K562 (cell line): ENCODE data around the gene DRC3. TPM values are rescaled to one million over a fixed set of nuclear protein-coding genes. Genes with fewer than 3 reads are reported as not detected.

ENCODE experiments used
- ATAC-seq: fragments of 200-7000 bp; cut with Tn5 transposase; 3 replicates; pipeline ENCODE4 v1.9.1; 2020; ENCODE audit warnings: moderate library complexity
- BruUV-seq: library from RNA; stranded (reverse); fragments of 400-500 nt; replicated peaks from 2 replicates; lab custom pipeline; 2021; lab: Mats Ljungman, UMichigan
- CTCF ChIA-PET: fragments of 300-600 bp; formaldehyde crosslinking; extraction: SDS; loops from one replicate; lab custom pipeline; 2021; ENCODE audit warnings: low intra/inter-chr PET ratio; lab: Yijun Ruan, JAX
- POLR2A ChIA-PET: fragments of 300-600, 350-650 bp; sonication (Branson Sonifier 250); formaldehyde crosslinking; extraction: SDS; loops from one replicate; lab custom pipeline; 2021; ENCODE audit warnings: antibody characterized with exemption, inconsistent platforms; lab: Yijun Ruan, JAX
- DNase-seq, 4 experiments: peaks; one replicate each; pipeline versions ENCODE4 v3.0.0 to v3.0.0-alpha.2; 2011 to 2018; ENCODE audit warnings: low spot score in 3 of 4, mixed read lengths in 3 of 4; ENCODE audit errors: extremely low read depth in 1 of 4
- FAIRE-seq: peaks from 2 replicates; lab custom pipeline; 2011; peaks lifted over from hg19 to GRCh38; lab: Jason Lieb, UNC
- H2AFZ ChIP-seq: 2 replicates; pipeline ENCODE4 v1.6.0; 2011; ENCODE audit warnings: low read depth, low read length, control low read depth, inconsistent platforms
- H3K27ac ChIP-seq: fragments of 200-600 bp; 3 replicates; pipeline ENCODE4 v1.8.0; 2011; ENCODE audit warnings: low read depth, mild to moderate bottlenecking, control low read depth, inconsistent platforms, low read length, moderate library complexity, mixed read lengths; ENCODE audit errors: extremely low read depth
- H3K27me3 ChIP-seq, 2 experiments: fragments of 300-600 bp in 1 of 2; 2 replicates in 1 of 2; 3 replicates in 1 of 2; pipeline versions ENCODE4 v1.6.0 to v1.8.0; 2011; ENCODE audit warnings: inconsistent platforms in 2 of 2, low read length in 2 of 2, mild to moderate bottlenecking in 1 of 2, mixed read lengths in 1 of 2, moderate library complexity in 1 of 2; ENCODE audit not compliant: control insufficient read depth in 2 of 2, insufficient read depth in 2 of 2
- H3K36me3 ChIP-seq: fragments of 300-600 bp; 3 replicates; pipeline ENCODE4 v1.8.0; 2011; ENCODE audit warnings: mild to moderate bottlenecking, low read length, inconsistent platforms; ENCODE audit not compliant: control insufficient read depth, insufficient read depth
- H3K4me1 ChIP-seq, 2 experiments: fragments of 200-600 bp in 1 of 2; replicated peaks in 1 of 2; 2 replicates in 1 of 2; 3 replicates in 1 of 2; pipeline versions ENCODE4 v1.5.1 to v1.8.0; 2011; ENCODE audit warnings: inconsistent platforms in 2 of 2, low read length in 2 of 2, mild to moderate bottlenecking in 1 of 2, mixed read lengths in 1 of 2, moderate library complexity in 1 of 2; ENCODE audit not compliant: control insufficient read depth in 2 of 2, insufficient read depth in 2 of 2
- H3K4me2 ChIP-seq: 2 replicates; pipeline ENCODE4 v1.6.1; 2011; ENCODE audit warnings: low read length, control low read depth, inconsistent platforms, mixed read lengths; ENCODE audit not compliant: insufficient read depth
- H3K4me3 ChIP-seq: fragments of 200-600 bp; sonication (generic), shearing (Covaris generic); 2 replicates; pipeline ENCODE4 v1.5.1; 2016; ENCODE audit warnings: control low read depth, inconsistent platforms
- H3K79me2 ChIP-seq: fragments of 200-600 bp; 3 replicates; pipeline ENCODE4 v1.8.0; 2011; ENCODE audit warnings: low read length, inconsistent platforms; ENCODE audit not compliant: control insufficient read depth, insufficient read depth
- H3K9ac ChIP-seq, 2 experiments: 2 replicates each; pipeline versions ENCODE4 v1.6.0 to v1.6.1; 2011; ENCODE audit warnings: low read depth in 2 of 2, low read length in 2 of 2, control low read depth in 1 of 2, inconsistent platforms in 1 of 2, mild to moderate bottlenecking in 1 of 2, mixed read lengths in 1 of 2; ENCODE audit not compliant: insufficient read depth in 1 of 2
- H3K9me1 ChIP-seq: one replicate; pipeline ENCODE4 v1.6.0; 2011; ENCODE audit warnings: inconsistent platforms, mild to moderate bottlenecking, low read length, moderate library complexity; ENCODE audit not compliant: control insufficient read depth, insufficient read depth
- H3K9me3 ChIP-seq: replicated peaks from 2 replicates; pipeline ENCODE4 v1.5.1; 2011; ENCODE audit warnings: low read depth, low read length, inconsistent platforms; ENCODE audit not compliant: control insufficient read depth, insufficient read depth
- H4K20me1 ChIP-seq: replicated peaks from 2 replicates; pipeline ENCODE4 v1.6.1; 2011; ENCODE audit warnings: low read length, inconsistent platforms, mixed read lengths; ENCODE audit not compliant: control insufficient read depth, insufficient read depth
- ETV6 ChIP-seq, 3 experiments: fragments of 150-350 bp in 1 of 3; sonication (generic) in 1 of 3; formaldehyde crosslinking in 1 of 3; IDR thresholded peaks; 2 replicates each; pipeline versions ENCODE4 v1.6.1 to v1.8.0; 2014 to 2022; ENCODE audit warnings: borderline replicate concordance in 2 of 3, low read depth in 2 of 3, antibody characterized with exemption in 1 of 3, low read length in 1 of 3, mild to moderate bottlenecking in 1 of 3, missing genetic modification reagents in 1 of 3
- FOXA1 ChIP-seq: fragments of 450-650 bp; IDR thresholded peaks from 2 replicates; pipeline ENCODE4 v1.6.1; 2016; ENCODE audit warnings: mild to moderate bottlenecking, borderline replicate concordance
- GABPB1 ChIP-seq: sonication (generic); formaldehyde crosslinking; IDR thresholded peaks from 2 replicates; pipeline ENCODE4 v1.8.0; 2022; ENCODE audit warnings: mild to moderate bottlenecking, missing genetic modification reagents
- MEF2D ChIP-seq: conservative IDR thresholded peaks from 2 replicates; pipeline ENCODE4 v1.6.1; 2016; ENCODE audit warnings: low read depth, missing genetic modification characterization, missing compliant biosample characterization
- PRPF4 ChIP-seq: fragments of 200-400 bp; formaldehyde crosslinking; IDR thresholded peaks from one replicate; pipeline ENCODE4 v1.6.1; 2017; ENCODE audit warnings: low read length, low read depth, mild to moderate bottlenecking; ENCODE audit not compliant: insufficient read depth, poor library complexity, severe bottlenecking
- PTRF ChIP-seq: fragments of 450-650 bp; IDR thresholded peaks from 2 replicates; pipeline ENCODE4 v1.6.1; 2016; ENCODE audit warnings: mild to moderate bottlenecking, missing genetic modification characterization, missing compliant biosample characterization
- SMARCC2 ChIP-seq: fragments of 450-650 bp; IDR thresholded peaks from 2 replicates; pipeline ENCODE4 v1.6.1; 2017; ENCODE audit warnings: antibody characterized with exemption, moderate library complexity, mild to moderate bottlenecking, low read depth
- SNIP1 ChIP-seq: fragments of 450-650 bp; IDR thresholded peaks from 2 replicates; pipeline ENCODE4 v1.7.1; 2017; ENCODE audit warnings: low read depth, mild to moderate bottlenecking
- ZNF184 ChIP-seq: sonication (generic); formaldehyde crosslinking; IDR thresholded peaks from 2 replicates; pipeline ENCODE4 v1.5.0; 2020; ENCODE audit warnings: missing genetic modification reagents
- ZNF408 ChIP-seq: fragments of 250-450 bp; sonication (Bioruptor Pico); IDR thresholded peaks from 2 replicates; pipeline ENCODE4 v1.4.0; 2020; ENCODE audit warnings: low read depth, mild to moderate bottlenecking, moderate library complexity
- ZNF76 ChIP-seq: fragments of 250-450 bp; sonication (Bioruptor Pico); IDR thresholded peaks from 2 replicates; pipeline ENCODE4 v1.4.0; 2020; ENCODE audit warnings: mild to moderate bottlenecking, moderate library complexity, borderline replicate concordance
- WGBS: fragments of 100-300 bp; shearing (Covaris generic); methylation state at CpG from one replicate; pipeline ENCODE4 v1.1.6; 2016; ENCODE audit warnings: low coverage, mixed read lengths; ENCODE audit not compliant: insufficient coverage; ENCODE audit errors: missing lambda C conversion rate; 5-methylcytosine and 5-hydroxymethylcytosine counted together
- in situ Hi-C: fragments of 300-500 bp; cut with MboI; formaldehyde crosslinking; loops from 4 replicates; pipeline ENCODE4 v1.15.0; 2018; ENCODE audit warnings: inconsistent platforms, mixed read lengths
- intact Hi-C: fragments of 100-400 bp; cut with micrococcal nuclease; formaldehyde crosslinking; loops from 2 replicates; pipeline ENCODE4 v1.14.2; 2022
- polyA plus RNA-seq, 8 experiments: library from polyadenylated mRNA; depleted of rRNA in 4 of 8; stranded (reverse) in 5 of 8; unstranded in 3 of 8; fragments of >200 nt; fragmentation: Nextera tagmentation in 2 of 8; fragmentation: Illumina TruSeq in 1 of 8; extraction: Ambion mirVana in 2 of 8; extraction: Trizol in 1 of 8; gene quantifications; 2 replicates each; pipeline versions ENCODE4 v1.2.1 to v1.2.3, GENCODE V29; 2011 to 2014; ENCODE audit warnings: inconsistent platforms in 1 of 8, missing spikeins in 1 of 8
- total RNA-seq, 7 experiments: library from RNA; depleted of rRNA in 6 of 7; stranded (reverse); fragments of >200 nt in 6 of 7; fragmentation: Illumina TruSeq in 2 of 7; extraction: Trizol in 2 of 7; gene quantifications; 2 replicates each; pipeline versions ENCODE4 v1.2.1 to v1.2.3, GENCODE V29; 2011 to 2021; ENCODE audit warnings: low replicate concordance in 1 of 7

DRC3 gene
- total and polyA plus RNA-seq, 9 of the 15 experiments (the other 6 are each of a cell fraction or from before 2014, with no cell fraction given), result 0.10 to 0.84 (median 0.30) TPM; not detected in 3

GRCh38 chr17:18005496-18005895 lies 32.8 kb downstream of the DRC3 start:
- Histone ChIP-seq H3K4me3 (no peak overlapping the region), H3K79me2 (no peaks in the 10 kb centered on the region), H3K9me3 (no peaks in the 10 kb centered on the region), H2AFZ (no peak overlapping the region), H3K27me3 (no peaks in the 10 kb centered on the region), H3K9ac (no peak overlapping the region), H3K36me3 (no peaks in the 10 kb centered on the region; the same call in 2 of the 3 replicates), H3K27ac (no peak overlapping the region), H3K4me1 (peaks cover 0 to 10% of the 10 kb centered on the region in 2 experiments; a peak in 2 of 5 replicates), H4K20me1 (no peaks in the 10 kb centered on the region), H3K4me2 (no peak overlapping the region), H3K9me1 (no peaks in the 10 kb centered on the region)
- no peak for ATAC-seq
- BruUV-seq, result no TSS peak
- ChIA-PET POLR2A (no interaction called here), CTCF (no interaction called here)
- no peak for DNase-seq
- no peak for FAIRE-seq
- TF ChIP-seq ZNF184 (CRISPR knock-in tag), result no peak
- no peak for TF ChIP-seq GABPB1 (CRISPR knock-in tag)
- TF ChIP-seq PTRF (tag), result no peak
- TF ChIP-seq SMARCC2, result no peak
- no peak for TF ChIP-seq MEF2D (tag)
- no peak for TF ChIP-seq FOXA1
- TF ChIP-seq SNIP1, result no peak
- TF ChIP-seq PRPF4, result no peak
- no peak for TF ChIP-seq ZNF408 (CRISPR knock-in tag)
- no peak for TF ChIP-seq ETV6 (IDR thresholded peaks at IDR 0.05; ENCODE audit: borderline replicate concordance in 1 of 2, low read depth in 2 of 2, low read length in 1 of 2)
- no peak for TF ChIP-seq ETV6 (CRISPR knock-in tag; IDR thresholded peaks at IDR 0.05; ENCODE audit: borderline replicate concordance)
- no peak for TF ChIP-seq ZNF76 (CRISPR knock-in tag)
- intact Hi-C loops, result no loop called here
- in situ Hi-C loops, result no loop called here
- WGBS, result 14% methylated on average over 3 of the region's 3 CpGs
